Endothelial cell of umbilical vein (primary cell): ENCODE data around the gene ITGA8. TPM values are rescaled to one million over a fixed set of nuclear protein-coding genes. Genes with fewer than 3 reads are reported as not detected.

Experiments
- BruUV-seq: library from RNA; stranded (reverse); fragments of 400-500 nt; replicated peaks from 2 replicates; lab custom pipeline; 2021; lab: Mats Ljungman, UMichigan
- CTCF ChIA-PET: fragments of 300-600, 350-600 bp; sonication (Branson Sonifier 250); formaldehyde crosslinking; loops from one replicate; lab custom pipeline; 2021; ENCODE audit warnings: antibody characterized with exemption, inconsistent platforms; lab: Charles Lee
- POLR2A ChIA-PET: fragments of 300-600, 350-600 bp; sonication (Branson Sonifier 250); formaldehyde crosslinking; loops from one replicate; lab custom pipeline; 2021; ENCODE audit warnings: antibody characterized with exemption, inconsistent platforms; lab: Charles Lee
- DNase-seq: peaks from one replicate; pipeline ENCODE4 v3.0.0-alpha.2; 2011; ENCODE audit warnings: low read depth, low spot score
- FAIRE-seq: peaks from 2 replicates; lab custom pipeline; 2011; peaks lifted over from hg19 to GRCh38; lab: Jason Lieb, UNC
- H2AFZ ChIP-seq: 2 replicates; pipeline ENCODE4 v1.6.0; 2012; ENCODE audit warnings: low read depth, low read length, control low read depth, inconsistent platforms
- H3K27ac ChIP-seq: 2 replicates; pipeline ENCODE4 v1.5.1; 2011; ENCODE audit warnings: low read depth, mild to moderate bottlenecking, control low read depth, low read length, moderate library complexity; ENCODE audit not compliant: insufficient read depth
- H3K27me3 ChIP-seq, 2 experiments: 2 replicates each; pipeline versions ENCODE4 v1.6.0 to v1.6.1; 2011; ENCODE audit warnings: low read length in 2 of 2, mixed read lengths in 1 of 2; ENCODE audit not compliant: control insufficient read depth in 2 of 2, insufficient read depth in 2 of 2
- H3K36me3 ChIP-seq, 2 experiments: 2 replicates in 1 of 2; 3 replicates in 1 of 2; pipeline ENCODE4 v1.5.1; 2011; ENCODE audit warnings: low read length in 2 of 2, mild to moderate bottlenecking in 1 of 2, moderate library complexity in 1 of 2; ENCODE audit not compliant: control insufficient read depth in 2 of 2, insufficient read depth in 2 of 2; ENCODE audit errors: extremely low read depth in 1 of 2
- H3K4me1 ChIP-seq: 3 replicates; pipeline ENCODE4 v1.5.1; 2011; ENCODE audit warnings: mild to moderate bottlenecking, low read length; ENCODE audit not compliant: control insufficient read depth, insufficient read depth; ENCODE audit errors: extremely low read depth
- H3K4me2 ChIP-seq: 2 replicates; pipeline ENCODE4 v1.6.1; 2011; ENCODE audit warnings: low read length, control low read depth, mixed read lengths; ENCODE audit not compliant: insufficient read depth
- H3K4me3 ChIP-seq, 3 experiments: fragments of 200-600 bp in 1 of 3; sonication (generic), shearing (Covaris generic) in 1 of 3; replicated peaks in 1 of 3; 2 replicates each; pipeline ENCODE4 v1.5.1; 2011 to 2016; ENCODE audit warnings: control low read depth in 3 of 3, low read length in 3 of 3, mild to moderate bottlenecking in 2 of 3, inconsistent platforms in 1 of 3, low read depth in 1 of 3, moderate library complexity in 1 of 3; ENCODE audit not compliant: insufficient read depth in 1 of 3
- H3K79me2 ChIP-seq: 2 replicates; pipeline ENCODE4 v1.6.0; 2012; ENCODE audit warnings: low read length, inconsistent platforms; ENCODE audit not compliant: control insufficient read depth, insufficient read depth
- H3K9ac ChIP-seq: replicated peaks from 2 replicates; pipeline ENCODE3; 2011; ENCODE audit warnings: low read length, control low read depth; ENCODE audit not compliant: insufficient read depth; ENCODE audit errors: extremely low read depth
- H3K9me1 ChIP-seq: replicated peaks from 3 replicates; pipeline ENCODE4 v1.6.0; 2011; ENCODE audit warnings: mild to moderate bottlenecking, low read length; ENCODE audit not compliant: control insufficient read depth, insufficient read depth; ENCODE audit errors: extremely low read depth
- H3K9me3 ChIP-seq: replicated peaks from 2 replicates; pipeline ENCODE4 v1.5.1; 2012; ENCODE audit warnings: low read length, inconsistent platforms; ENCODE audit not compliant: control insufficient read depth, insufficient read depth
- H4K20me1 ChIP-seq: replicated peaks from 2 replicates; pipeline ENCODE3; 2011; ENCODE audit warnings: mild to moderate bottlenecking, low read length; ENCODE audit not compliant: control insufficient read depth, insufficient read depth; ENCODE audit errors: extremely low read depth
- CTCF ChIP-seq, 2 donors: IDR thresholded peaks; 1 replicate in 1 of 2; 2 replicates in 1 of 2; pipeline ENCODE4 v1.5.1; 2011; ENCODE audit warnings: low read length in 2 of 2, mild to moderate bottlenecking in 2 of 2, moderate library complexity in 2 of 2, control low read depth in 1 of 2, inconsistent platforms in 1 of 2, low read depth in 1 of 2; ENCODE audit not compliant: insufficient read depth in 1 of 2; ENCODE audit errors: extremely low read depth in 1 of 2
- EZH2 ChIP-seq: IDR thresholded peaks from 2 replicates; pipeline ENCODE4 v1.6.1; 2012; ENCODE audit warnings: borderline replicate concordance, low read depth, mild to moderate bottlenecking, moderate library complexity, low read length, inconsistent platforms; ENCODE audit not compliant: severe bottlenecking
- FOS ChIP-seq: IDR thresholded peaks from 2 replicates; pipeline ENCODE4 v1.6.1; 2011; ENCODE audit warnings: mild to moderate bottlenecking, low read length, moderate library complexity, borderline replicate concordance; ENCODE audit not compliant: insufficient read depth
- GATA2 ChIP-seq: IDR thresholded peaks from 2 replicates; pipeline ENCODE4 v1.7.0; 2011; ENCODE audit warnings: low read depth, mild to moderate bottlenecking, moderate library complexity, mixed read lengths, low read length; ENCODE audit not compliant: insufficient read length, insufficient read depth
- JUN ChIP-seq: IDR thresholded peaks from 2 replicates; pipeline ENCODE4 v1.6.1; 2011; ENCODE audit warnings: borderline replicate concordance, low read depth; ENCODE audit not compliant: insufficient read length, insufficient read depth
- MYC ChIP-seq: IDR thresholded peaks from one replicate; pipeline ENCODE4 v1.6.1; 2011; ENCODE audit warnings: mild to moderate bottlenecking, low read depth, low read length
- POLR2A ChIP-seq: IDR thresholded peaks from 2 replicates; pipeline ENCODE4 v1.6.1; 2012; ENCODE audit warnings: low read depth, mild to moderate bottlenecking, control low read depth, low read length
- POLR2AphosphoS5 ChIP-seq: IDR thresholded peaks from 2 replicates; pipeline ENCODE4 v1.6.1; 2012; ENCODE audit warnings: low read depth, mild to moderate bottlenecking, control low read depth, low read length, moderate library complexity; ENCODE audit not compliant: insufficient read depth
- dilution Hi-C: fragments of 300-500 bp; cut with MboI; formaldehyde crosslinking; loops from one replicate; pipeline ENCODE4 v1.15.0; 2019; ENCODE audit warnings: low sequenced_read_pairs; ENCODE audit not compliant: extremely low pct_ligation_motif_present
- intact Hi-C: fragments of 100-400 bp; cut with micrococcal nuclease; formaldehyde crosslinking; loops from one replicate; pipeline ENCODE4 v1.10.0; 2022
- polyA plus RNA-seq, 4 experiments: library from polyadenylated mRNA; depleted of rRNA in 3 of 4; stranded (reverse) in 3 of 4; unstranded in 1 of 4; fragments of >200 nt; gene quantifications; 2 replicates each; pipeline versions ENCODE4 v1.2.1 to v1.2.3, GENCODE V29; 2011 to 2012; ENCODE audit warnings: missing spikeins in 1 of 4
- total RNA-seq: library from RNA; stranded (reverse); gene quantifications from 2 replicates; pipeline ENCODE4 v1.2.3, GENCODE V29; 2021
- TF ChIP-seq, protein P1 (sequence below): IDR thresholded peaks from 2 replicates; pipeline ENCODE4 v1.6.1; 2011; ENCODE audit not compliant: insufficient read depth, insufficient read length

The ITGA8 gene
- total and polyA plus RNA-seq, 2 donors (not counting 3 experiments of a cell fraction or from before 2014, with no cell fraction given): 0.04 to 0.40 TPM

DNA sequence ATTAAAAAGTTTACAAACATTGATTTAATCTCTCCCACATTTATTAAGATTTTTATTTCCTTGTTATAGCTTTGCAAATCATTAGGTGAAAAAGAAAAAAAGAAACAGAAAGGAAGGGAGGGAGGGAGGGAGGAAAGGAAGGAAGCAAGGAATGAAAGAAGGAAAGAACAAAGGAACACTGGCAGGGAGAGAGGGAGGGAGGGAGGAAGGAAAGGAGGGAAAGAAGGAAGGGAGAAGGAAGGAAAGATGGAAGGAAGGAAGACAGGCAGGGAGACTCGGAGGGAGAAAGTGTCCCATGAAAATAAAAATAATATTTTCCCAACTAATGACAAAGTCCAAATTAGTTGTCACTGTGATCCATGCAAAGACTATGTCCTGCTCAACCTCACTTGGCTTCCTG lies 6.3 kb upstream of the ITGA8 start:
- no TSS peak for BruUV-seq
- intact Hi-C loops: no loop called here
- CTCF ChIA-PET: interaction anchor here (0.6 to 4.0 kb wide), 12 partner anchors 11 to 297 kb away, joined by 3 to 44 read pairs (median 4); no protein-coding TSS in a partner anchor

More for the DNA sequence above, 6.3 kb upstream of the ITGA8 start:
- FAIRE-seq (no peak), DNase-seq (no peak)
- H3K27me3 ChIP-seq: peaks cover 13 to 15% of the 10 kb centered on the region in 2 experiments
- no peak overlapping the region for H3K4me3 ChIP-seq
- dilution Hi-C loops: no loop called here
- POLR2A ChIA-PET: no interaction called here
- TF ChIP-seq, protein P1, sequence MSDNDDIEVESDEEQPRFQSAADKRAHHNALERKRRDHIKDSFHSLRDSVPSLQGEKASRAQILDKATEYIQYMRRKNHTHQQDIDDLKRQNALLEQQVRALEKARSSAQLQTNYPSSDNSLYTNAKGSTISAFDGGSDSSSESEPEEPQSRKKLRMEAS: no peak
- no peak for TF ChIP-seq JUN
- no peak for TF ChIP-seq FOS
- TF ChIP-seq CTCF (IDR thresholded peaks at IDR 0.05; ENCODE audit: extremely low read depth in 1 of 2, insufficient read depth in 1 of 2, low read depth in 1 of 2, low read length in 2 of 2): no peak
- no peak for TF ChIP-seq POLR2A
- no peak for TF ChIP-seq GATA2
- TF ChIP-seq EZH2: no peak
- TF ChIP-seq POLR2AphosphoS5: no peak
- no peak for TF ChIP-seq MYC
- H3K4me1 ChIP-seq: no peaks in the 10 kb centered on the region
- H3K9me3 ChIP-seq: no peaks in the 10 kb centered on the region
- no peaks in the 10 kb centered on the region for H3K36me3 ChIP-seq
- H2AFZ ChIP-seq: no peak overlapping the region
- no peak overlapping the region for H3K27ac ChIP-seq
- H4K20me1 ChIP-seq: no peaks in the 10 kb centered on the region
- no peak overlapping the region for H3K9ac ChIP-seq
- H3K9me1 ChIP-seq: no peaks in the 10 kb centered on the region
- H3K4me2 ChIP-seq: no peak overlapping the region
- no peaks in the 10 kb centered on the region for H3K79me2 ChIP-seq
